Epithelial cell of proximal tubule (primary cell): ENCODE measurements around the gene ATG13. TPM values are rescaled to one million over a fixed set of nuclear protein-coding genes. Genes with fewer than 3 reads are reported as not detected.

Experiments used
- DNase-seq: peaks from one replicate; pipeline ENCODE4 v3.0.0-alpha.2; 2011; ENCODE audit warnings: low read depth
- H3K4me3 ChIP-seq: 2 replicates; pipeline ENCODE4 v1.5.1; 2011; ENCODE audit warnings: low read depth, mild to moderate bottlenecking, low read length
- total RNA-seq: library from RNA; depleted of rRNA; stranded (reverse); fragments of >200 nt; gene quantifications from 2 replicates; pipeline ENCODE4 v1.2.3, GENCODE V29; 2015
- TF ChIP-seq, protein P1 (sequence below): conservative IDR thresholded peaks from 2 replicates; pipeline ENCODE4 v1.5.1; 2012; ENCODE audit warnings: low read depth, mild to moderate bottlenecking, low read length

The ATG13 gene
- total RNA-seq, 1 donor from 2014 or later, result 52.9 TPM

DNA sequence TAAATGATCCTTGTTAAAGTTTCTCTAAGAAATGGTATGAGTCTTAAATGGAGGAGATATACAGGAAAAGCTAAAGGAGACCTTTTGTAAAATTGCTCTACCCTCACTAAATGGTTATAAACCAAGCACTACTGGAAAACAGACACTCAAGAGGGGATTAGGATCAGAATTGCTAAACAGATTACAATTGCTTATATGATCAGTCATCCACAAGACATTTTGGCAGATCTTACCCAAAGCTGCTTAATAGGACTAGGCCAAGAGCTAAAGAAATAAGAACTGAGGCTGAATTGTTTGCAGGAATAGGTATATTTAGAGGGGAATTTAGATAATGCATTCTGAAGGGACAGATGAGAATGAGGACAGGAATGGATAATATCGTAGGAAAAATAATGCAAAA, 9.8 kb upstream of the ATG13 start:
- DNase-seq, result no peak
- TF ChIP-seq, protein P1, sequence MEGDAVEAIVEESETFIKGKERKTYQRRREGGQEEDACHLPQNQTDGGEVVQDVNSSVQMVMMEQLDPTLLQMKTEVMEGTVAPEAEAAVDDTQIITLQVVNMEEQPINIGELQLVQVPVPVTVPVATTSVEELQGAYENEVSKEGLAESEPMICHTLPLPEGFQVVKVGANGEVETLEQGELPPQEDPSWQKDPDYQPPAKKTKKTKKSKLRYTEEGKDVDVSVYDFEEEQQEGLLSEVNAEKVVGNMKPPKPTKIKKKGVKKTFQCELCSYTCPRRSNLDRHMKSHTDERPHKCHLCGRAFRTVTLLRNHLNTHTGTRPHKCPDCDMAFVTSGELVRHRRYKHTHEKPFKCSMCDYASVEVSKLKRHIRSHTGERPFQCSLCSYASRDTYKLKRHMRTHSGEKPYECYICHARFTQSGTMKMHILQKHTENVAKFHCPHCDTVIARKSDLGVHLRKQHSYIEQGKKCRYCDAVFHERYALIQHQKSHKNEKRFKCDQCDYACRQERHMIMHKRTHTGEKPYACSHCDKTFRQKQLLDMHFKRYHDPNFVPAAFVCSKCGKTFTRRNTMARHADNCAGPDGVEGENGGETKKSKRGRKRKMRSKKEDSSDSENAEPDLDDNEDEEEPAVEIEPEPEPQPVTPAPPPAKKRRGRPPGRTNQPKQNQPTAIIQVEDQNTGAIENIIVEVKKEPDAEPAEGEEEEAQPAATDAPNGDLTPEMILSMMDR, result no peak
- no peak overlapping the region for H3K4me3 ChIP-seq

DNA sequence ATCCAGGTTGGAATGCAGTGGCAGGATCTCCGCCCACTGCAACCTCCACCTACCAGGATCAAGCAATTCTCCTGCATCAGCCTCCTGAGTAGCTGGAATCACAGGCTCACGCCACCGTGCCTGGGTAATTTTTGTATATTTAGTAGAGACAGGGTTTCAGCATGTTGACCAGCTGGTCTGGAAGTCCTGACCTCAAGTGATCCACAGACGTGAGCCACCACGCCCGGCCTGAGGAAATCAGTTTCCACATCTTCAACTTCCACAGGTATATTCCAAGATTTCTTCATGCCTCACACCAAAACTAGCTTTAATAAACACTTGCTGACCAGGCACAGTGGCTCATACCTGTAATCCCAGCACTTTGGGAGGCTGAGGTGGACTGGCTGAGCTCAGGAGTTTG, 8.0 kb upstream of the ATG13 start:
- no peak for DNase-seq
- no peak overlapping the region for H3K4me3 ChIP-seq
- TF ChIP-seq, protein P1, result no peak

GRCh38 chr11:46611526-46612304, 5.6 kb upstream of the ATG13 start:
- DNase-seq, result no peak
- H3K4me3 ChIP-seq, result no peak overlapping the region
- TF ChIP-seq, protein P1, result no peak

DNA sequence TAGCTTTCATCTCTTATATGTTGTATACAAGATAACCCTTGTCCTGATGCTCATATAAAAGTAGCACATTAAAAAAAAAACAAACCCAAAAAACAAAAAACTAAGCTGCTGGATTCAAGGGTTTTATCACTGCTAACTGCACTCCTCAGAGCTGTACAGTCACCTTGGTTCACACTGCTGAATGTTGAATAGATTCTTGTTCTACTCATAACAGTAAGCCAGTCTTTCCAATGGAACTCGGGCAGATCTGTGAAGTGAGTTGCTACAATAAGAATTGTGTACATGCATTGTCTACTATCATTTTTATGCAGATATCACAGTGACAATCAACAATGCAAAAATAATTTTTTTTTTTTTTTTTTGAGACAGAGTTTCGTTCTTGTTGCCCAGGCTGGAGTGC, 5.0 kb upstream of the ATG13 start:
- TF ChIP-seq, protein P1, result no peak
- no peak for DNase-seq
- H3K4me3 ChIP-seq, result no peak overlapping the region

DNA sequence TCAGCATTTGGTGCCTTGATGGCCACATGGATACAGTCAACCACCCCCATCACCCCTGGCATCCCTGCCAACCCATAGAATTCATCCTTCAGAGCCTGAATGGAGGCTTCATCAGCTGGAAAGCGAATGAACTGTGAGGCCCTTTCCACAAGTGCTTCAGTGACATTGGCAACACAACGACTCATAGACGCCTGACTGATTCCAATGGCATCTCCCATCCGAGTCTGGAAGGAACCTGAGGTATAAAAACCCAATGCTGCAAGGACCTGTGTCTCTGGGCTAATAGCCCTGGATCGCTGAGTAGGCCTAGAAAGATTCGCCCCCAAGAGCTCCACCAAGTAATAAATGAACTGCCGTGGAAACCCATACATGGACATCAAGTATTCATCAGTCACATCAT, 1.6 kb upstream of the ATG13 start:
- DNase-seq, result no peak

GRCh38 chr11:46616551-46617133, 711 bp upstream of the ATG13 start:
- TF ChIP-seq, protein P1, result no peak
- peak overlapping the region; percentile 93 for H3K4me3 ChIP-seq
- DNase-seq, result peak; percentile 57

More for the DNA sequence above, 1.6 kb upstream of the ATG13 start:
- TF ChIP-seq, protein P1, result no peak
- H3K4me3 ChIP-seq, result no peak overlapping the region

- peak overlapping the region; percentile 93 for H3K4me3 ChIP-seq
- no peak for DNase-seq
- TF ChIP-seq, protein P1, result no peak
Measured at GRCh38 chr11:46617972-46618314, 590 bp downstream of the ATG13 start.
